BLaER1 (cell line): ENCODE results near the gene HAND2.

Source experiments
- H3K27ac ChIP-seq: shearing (Covaris generic); formaldehyde crosslinking; 2 replicates; pipeline ENCODE4 v1.8.1; 2022
- H3K27me3 ChIP-seq: shearing (Covaris generic); formaldehyde crosslinking; 2 replicates; pipeline ENCODE4 v1.8.1; 2022
- H3K36me3 ChIP-seq: shearing (Covaris generic); formaldehyde crosslinking; 2 replicates; pipeline ENCODE4 v1.8.1; 2022
- H3K4me1 ChIP-seq: shearing (Covaris generic); formaldehyde crosslinking; 2 replicates; pipeline ENCODE4 v1.8.1; 2022
- H3K4me2 ChIP-seq: shearing (Covaris generic); formaldehyde crosslinking; 2 replicates; pipeline ENCODE4 v1.8.1; 2022
- H3K4me3 ChIP-seq: shearing (Covaris generic); formaldehyde crosslinking; 2 replicates; pipeline ENCODE4 v1.8.1; 2022
- H3K9ac ChIP-seq: shearing (Covaris generic); formaldehyde crosslinking; 2 replicates; pipeline ENCODE4 v1.8.1; 2022
- H3K9me3 ChIP-seq: shearing (Covaris generic); formaldehyde crosslinking; 2 replicates; pipeline ENCODE4 v1.8.1; 2022
- H4K20me1 ChIP-seq: shearing (Covaris generic); formaldehyde crosslinking; 2 replicates; pipeline ENCODE4 v1.8.1; 2022
- Cebpa-rat ChIP-seq: shearing (Covaris generic); IDR thresholded peaks from 2 replicates; pipeline ENCODE4 v1.8.1; 2022

HAND2 gene

DNA sequence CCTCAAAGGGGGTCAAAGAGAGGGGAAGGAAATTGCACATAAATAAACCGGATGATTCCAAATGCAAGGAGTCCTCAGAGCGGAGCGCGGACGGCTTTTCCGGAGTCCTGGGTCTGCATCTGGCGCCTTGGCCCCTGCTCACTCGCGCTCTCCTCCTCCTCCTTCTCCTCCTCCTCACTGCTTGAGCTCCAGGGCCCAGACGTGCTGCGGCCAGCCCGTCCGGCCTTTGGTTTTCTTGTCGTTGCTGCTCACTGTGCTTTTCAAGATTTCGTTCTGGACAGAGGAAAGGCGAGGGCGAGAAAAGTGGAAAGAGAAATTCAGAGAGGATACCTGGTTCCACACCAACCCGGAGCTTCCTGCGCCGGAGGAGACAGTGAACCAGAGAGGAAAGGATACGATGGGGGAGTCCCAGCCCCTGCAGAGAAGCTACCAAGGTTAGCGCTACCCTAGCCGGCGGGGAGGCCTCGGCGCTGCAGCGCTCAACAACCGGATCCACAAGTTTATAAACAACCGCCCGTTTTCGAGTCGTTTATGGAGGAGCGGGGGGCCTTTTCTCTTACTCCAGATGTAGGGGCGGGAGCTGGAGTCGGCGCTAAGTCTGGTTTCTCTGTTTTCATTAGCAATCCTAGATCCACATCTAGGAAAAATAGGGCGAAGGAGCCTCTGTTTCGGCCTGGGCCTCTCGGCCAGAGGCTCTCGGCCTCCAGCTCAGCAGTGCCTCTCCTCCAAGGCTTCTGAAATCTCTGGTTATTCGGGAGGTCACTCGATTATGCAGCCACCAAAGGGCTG, 2.7 kb downstream of the HAND2 start:
- Histone ChIP-seq H3K27ac (no peak overlapping the region), H3K9ac (no peak overlapping the region), H3K4me1 (no peaks in the 10 kb centered on the region), H4K20me1 (no peaks in the 10 kb centered on the region), H3K4me3 (no peak overlapping the region), H3K27me3 (peaks cover 58% of the 10 kb centered on the region), H3K9me3 (peaks cover 96% of the 10 kb centered on the region), H3K4me2 (no peak overlapping the region), H3K36me3 (no peaks in the 10 kb centered on the region)
- TF ChIP-seq Cebpa-rat, result no peak

DNA sequence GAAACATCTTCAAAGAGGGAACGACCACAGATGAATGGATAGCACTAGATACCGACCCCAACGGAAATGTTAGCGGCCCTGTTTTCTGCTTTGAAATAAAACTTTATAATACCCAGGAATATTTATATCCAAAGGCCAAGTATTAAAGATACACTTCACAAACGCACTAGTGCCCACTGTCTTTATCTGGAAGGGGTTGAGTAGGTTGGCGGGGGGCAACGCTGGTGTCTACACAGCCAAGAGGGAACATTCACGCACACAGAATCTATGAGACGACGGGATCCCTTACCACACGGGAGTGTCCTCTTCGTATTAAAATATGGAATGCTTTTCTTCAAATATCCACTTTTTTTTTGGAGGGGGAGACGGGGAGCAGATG, 3.3 kb downstream of the HAND2 start:
- no peak for TF ChIP-seq Cebpa-rat
- H3K4me1 ChIP-seq, result no peaks in the 10 kb centered on the region
- no peak overlapping the region for H3K4me3 ChIP-seq
- H3K27ac ChIP-seq, result no peak overlapping the region
- peaks cover 58% of the 10 kb centered on the region for H3K27me3 ChIP-seq
- no peak overlapping the region for H3K9ac ChIP-seq
- H3K4me2 ChIP-seq, result no peak overlapping the region
- peaks cover 99% of the 10 kb centered on the region for H3K9me3 ChIP-seq
- H3K36me3 ChIP-seq, result no peaks in the 10 kb centered on the region
- no peaks in the 10 kb centered on the region for H4K20me1 ChIP-seq

- Histone ChIP-seq H3K4me3 (no peak overlapping the region), H4K20me1 (no peaks in the 10 kb centered on the region), H3K36me3 (no peaks in the 10 kb centered on the region), H3K9me3 (peaks cover 97% of the 10 kb centered on the region), H3K9ac (no peak overlapping the region), H3K4me2 (no peak overlapping the region), H3K27me3 (peaks cover 56% of the 10 kb centered on the region), H3K4me1 (no peaks in the 10 kb centered on the region), H3K27ac (no peak overlapping the region)
- TF ChIP-seq Cebpa-rat, result no peak
These were observed 4.0 kb downstream of the HAND2 start for GRCh38 chr4:173526027-173526482.

DNA sequence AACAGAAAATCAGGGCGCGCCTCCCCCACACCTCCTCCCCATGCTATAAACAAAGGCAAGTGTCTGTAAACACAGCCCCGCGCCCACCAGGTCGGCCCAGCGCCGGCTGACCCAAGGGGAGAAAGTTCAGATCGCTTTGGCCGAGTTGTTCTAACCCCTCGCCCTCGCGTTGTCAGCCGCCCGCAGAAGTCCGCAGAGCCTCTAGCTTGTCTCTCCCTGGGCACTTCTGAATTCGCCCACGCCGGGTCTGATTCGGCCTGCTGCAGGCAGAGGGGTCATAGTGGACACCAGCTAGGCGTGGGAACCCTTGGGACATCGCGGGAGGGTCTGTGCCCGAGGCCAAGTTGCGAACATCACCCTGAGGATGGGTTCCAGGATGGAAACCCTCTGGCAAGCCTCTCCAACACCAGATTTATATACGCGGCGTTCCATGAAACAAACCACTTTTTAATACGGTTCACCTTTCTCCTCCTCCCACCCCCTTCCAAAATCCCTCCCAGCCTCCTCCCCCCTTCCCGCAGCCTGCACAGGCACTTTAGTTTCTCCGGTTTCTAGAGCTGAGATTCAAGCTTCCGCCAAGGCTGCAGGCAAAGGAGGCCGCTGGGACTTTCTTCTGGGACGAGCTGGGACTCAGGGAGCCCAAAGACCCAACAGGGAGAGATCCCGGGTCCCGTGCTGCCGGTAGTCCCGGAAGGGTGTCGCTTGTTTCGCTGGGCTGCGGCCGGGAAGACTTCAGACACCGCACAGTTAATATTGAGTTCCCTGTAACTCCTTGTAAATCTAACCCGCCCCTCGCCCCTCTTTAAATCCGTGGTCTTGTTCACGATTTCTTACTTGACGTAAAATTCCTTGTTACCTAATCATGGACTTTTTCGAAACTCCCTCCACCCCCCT, 4.7 kb downstream of the HAND2 start:
- Histone ChIP-seq H3K27me3 (peaks cover 51% of the 10 kb centered on the region), H3K9ac (no peak overlapping the region), H3K4me2 (no peak overlapping the region), H4K20me1 (no peaks in the 10 kb centered on the region), H3K36me3 (no peaks in the 10 kb centered on the region), H3K27ac (no peak overlapping the region), H3K4me3 (no peak overlapping the region), H3K4me1 (peaks cover 2% of the 10 kb centered on the region; the same call in 1 of the 2 replicates), H3K9me3 (peaks cover 91% of the 10 kb centered on the region)
- no peak for TF ChIP-seq Cebpa-rat

- no peak for TF ChIP-seq Cebpa-rat
- H3K27ac ChIP-seq, result no peak overlapping the region
- no peak overlapping the region for H3K9ac ChIP-seq
These were observed 5.6 kb downstream of the HAND2 start for GRCh38 chr4:173524218-173525117.

DNA sequence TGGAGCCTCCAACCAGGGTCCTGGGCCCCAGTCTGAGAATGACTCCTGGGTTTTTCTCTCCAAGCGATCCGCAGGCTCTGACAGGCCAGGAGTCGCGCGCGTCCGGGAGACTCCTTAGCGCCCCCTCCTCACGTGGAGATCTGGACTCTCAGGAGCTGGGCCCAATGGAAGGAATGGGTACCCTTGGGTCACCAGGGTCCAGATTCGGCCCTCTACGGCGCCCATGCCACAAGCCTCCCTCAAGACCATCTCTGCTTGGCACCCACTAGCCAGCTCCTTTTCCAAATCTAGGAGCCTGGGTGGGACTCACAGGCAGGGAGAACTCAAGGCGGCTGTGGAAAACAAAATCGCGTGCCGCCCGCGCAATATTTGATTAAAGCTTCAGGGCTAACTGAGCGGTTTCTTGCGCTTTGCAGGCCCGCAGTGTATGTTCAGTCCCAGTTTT, 7.1 kb downstream of the HAND2 start:
- no peak overlapping the region for H3K4me2 ChIP-seq
- no peak overlapping the region for H3K9ac ChIP-seq
- H3K27me3 ChIP-seq, result peaks cover 46% of the 10 kb centered on the region
- no peaks in the 10 kb centered on the region for H3K36me3 ChIP-seq
- no peak overlapping the region for H3K4me3 ChIP-seq
- H3K4me1 ChIP-seq, result peaks cover 7% of the 10 kb centered on the region; the same call in 1 of the 2 replicates
- peaks cover 89% of the 10 kb centered on the region for H3K9me3 ChIP-seq
- H3K27ac ChIP-seq, result no peak overlapping the region
- H4K20me1 ChIP-seq, result no peaks in the 10 kb centered on the region
- TF ChIP-seq Cebpa-rat, result no peak

More at GRCh38 chr4:173524218-173525117, 5.6 kb downstream of the HAND2 start:
- Histone ChIP-seq H3K4me1 (peaks cover 6% of the 10 kb centered on the region; the same call in 1 of the 2 replicates), H3K27me3 (peaks cover 54% of the 10 kb centered on the region), H3K4me3 (no peak overlapping the region), H3K9me3 (peaks cover 88% of the 10 kb centered on the region), H3K36me3 (no peaks in the 10 kb centered on the region), H3K4me2 (no peak overlapping the region), H4K20me1 (no peaks in the 10 kb centered on the region)

GRCh38 chr4:173522160-173522950, 7.7 kb downstream of the HAND2 start:
- H3K27ac ChIP-seq, result no peak overlapping the region
- peaks cover 12% of the 10 kb centered on the region; the same call in 1 of the 2 replicates for H3K4me1 ChIP-seq
- no peak for TF ChIP-seq Cebpa-rat
- peaks cover 89% of the 10 kb centered on the region for H3K9me3 ChIP-seq
- H3K4me2 ChIP-seq, result no peak overlapping the region
- no peak overlapping the region for H3K4me3 ChIP-seq
- H3K27me3 ChIP-seq, result peaks cover 46% of the 10 kb centered on the region
- H3K9ac ChIP-seq, result no peak overlapping the region
- no peaks in the 10 kb centered on the region for H3K36me3 ChIP-seq
- H4K20me1 ChIP-seq, result no peaks in the 10 kb centered on the region

DNA sequence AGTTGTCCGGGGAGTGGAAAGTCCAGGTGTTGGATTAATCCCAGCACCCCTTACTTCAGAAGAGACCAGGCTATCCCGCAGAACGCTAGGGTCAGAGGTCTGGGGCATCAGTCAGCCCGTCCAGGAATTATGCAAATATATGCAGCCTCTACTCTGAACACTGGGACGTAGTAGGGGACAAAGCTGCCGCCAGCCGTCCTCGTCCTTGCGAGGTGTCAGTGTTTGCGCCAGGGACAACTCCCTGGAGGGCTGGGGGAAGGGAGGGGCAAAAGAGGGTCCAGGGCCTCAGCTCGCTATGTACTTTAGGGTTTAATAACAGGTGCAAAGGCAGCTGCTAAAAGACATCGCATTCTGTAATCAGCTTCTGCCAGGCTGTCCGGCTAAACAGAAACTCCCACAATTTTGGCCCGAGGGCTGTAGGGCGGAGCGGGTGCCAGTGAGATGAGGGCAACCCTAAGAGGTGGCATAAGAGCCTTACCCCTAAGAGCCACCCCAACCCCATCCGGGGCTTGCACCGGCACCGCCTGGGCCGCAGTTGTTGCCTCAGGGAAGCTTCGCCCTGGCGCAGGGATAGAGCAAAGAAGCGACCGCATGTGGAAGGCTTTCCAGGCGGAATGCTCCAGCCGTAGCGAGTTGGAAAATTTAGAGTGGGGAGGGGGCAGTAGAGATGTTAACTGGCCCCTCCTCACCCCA, 8.4 kb downstream of the HAND2 start:
- Histone ChIP-seq H3K27ac (no peak overlapping the region), H3K9me3 (peaks cover 89% of the 10 kb centered on the region), H3K4me1 (peaks cover 12% of the 10 kb centered on the region; the same call in 1 of the 2 replicates), H3K27me3 (peaks cover 46% of the 10 kb centered on the region), H4K20me1 (no peaks in the 10 kb centered on the region), H3K9ac (no peak overlapping the region), H3K4me3 (no peak overlapping the region), H3K36me3 (no peaks in the 10 kb centered on the region), H3K4me2 (no peak overlapping the region)
- no peak for TF ChIP-seq Cebpa-rat
